Activated CD4-positive, CD25-positive, alpha-beta regulatory T cell treated with anti-CD3 and anti-CD28 coated beads, Interleukin-2, amount 50 U/mL, for 16 hours (primary cell): Measurements from ENCODE around the gene ANO10.
"Not testable (repeated sequence)": the region's sequence is repeated elsewhere in the genome, so short reads cannot be mapped to it uniquely, and the experiment has no call there.

Experiments used
- DNase-seq: peaks from one replicate; pipeline ENCODE4 v3.0.0-alpha.2; 2020; ENCODE audit warnings: low read depth, low spot score

ANO10 gene

DNA sequence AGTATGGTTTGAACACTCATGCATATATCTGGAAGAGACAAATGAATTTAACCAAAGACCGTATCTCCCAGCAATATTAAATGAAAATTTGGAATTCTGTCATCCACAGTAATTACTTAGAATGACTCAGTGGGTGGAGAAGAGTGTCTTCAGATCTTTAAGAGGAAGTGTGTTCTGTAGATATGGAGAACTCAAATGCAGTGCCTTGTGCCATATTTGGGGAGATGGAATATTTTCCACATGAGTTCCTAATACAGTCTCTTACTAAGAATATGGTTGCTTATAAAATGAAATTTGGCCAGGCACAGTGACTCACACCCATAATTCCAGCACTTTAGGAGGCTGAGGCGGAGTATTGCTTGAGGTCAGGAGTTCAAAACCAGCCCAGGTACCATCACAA lies 40.5 kb downstream of the ANO10 start:
- no peak for DNase-seq

DNA sequence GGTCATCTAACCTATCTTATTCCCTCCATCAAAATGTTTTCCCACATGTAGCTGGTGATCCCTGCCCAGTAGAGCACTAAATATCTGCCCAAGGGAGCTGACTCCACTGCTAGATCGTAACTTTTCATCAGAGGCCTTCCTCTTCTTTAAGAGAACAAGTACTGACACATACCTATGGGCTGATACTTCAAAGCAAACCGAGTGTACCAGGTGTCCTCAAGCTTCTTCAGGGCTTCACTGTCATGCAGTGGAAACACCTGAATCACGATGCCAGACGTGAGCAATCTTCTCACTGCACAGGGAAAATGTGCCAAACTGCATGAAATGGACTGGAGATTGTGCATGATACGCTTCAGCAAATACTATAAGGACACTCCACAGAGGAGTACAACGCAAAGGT lies 41.6 kb downstream of the ANO10 start:
- DNase-seq, result no peak

DNA sequence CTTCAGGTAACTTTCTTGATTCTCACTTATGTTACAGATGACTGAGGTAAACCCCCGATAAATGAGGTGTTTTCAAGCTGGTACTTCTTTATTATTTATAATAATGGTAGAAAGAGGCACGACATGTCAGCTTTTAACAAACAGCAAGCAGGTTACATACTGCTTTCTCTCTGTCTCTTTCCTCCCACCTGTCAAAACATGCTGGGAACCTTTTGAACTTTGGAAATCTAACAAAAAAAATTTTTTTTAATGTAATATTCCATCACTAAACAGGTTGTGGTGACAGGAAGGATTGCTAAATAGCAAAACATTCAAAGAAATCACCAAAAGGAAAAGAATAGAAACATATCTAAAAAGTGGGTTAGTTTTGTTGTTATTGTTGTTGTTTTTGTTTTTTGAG lies 48.2 kb downstream of the ANO10 start:
- DNase-seq, result no peak

DNA sequence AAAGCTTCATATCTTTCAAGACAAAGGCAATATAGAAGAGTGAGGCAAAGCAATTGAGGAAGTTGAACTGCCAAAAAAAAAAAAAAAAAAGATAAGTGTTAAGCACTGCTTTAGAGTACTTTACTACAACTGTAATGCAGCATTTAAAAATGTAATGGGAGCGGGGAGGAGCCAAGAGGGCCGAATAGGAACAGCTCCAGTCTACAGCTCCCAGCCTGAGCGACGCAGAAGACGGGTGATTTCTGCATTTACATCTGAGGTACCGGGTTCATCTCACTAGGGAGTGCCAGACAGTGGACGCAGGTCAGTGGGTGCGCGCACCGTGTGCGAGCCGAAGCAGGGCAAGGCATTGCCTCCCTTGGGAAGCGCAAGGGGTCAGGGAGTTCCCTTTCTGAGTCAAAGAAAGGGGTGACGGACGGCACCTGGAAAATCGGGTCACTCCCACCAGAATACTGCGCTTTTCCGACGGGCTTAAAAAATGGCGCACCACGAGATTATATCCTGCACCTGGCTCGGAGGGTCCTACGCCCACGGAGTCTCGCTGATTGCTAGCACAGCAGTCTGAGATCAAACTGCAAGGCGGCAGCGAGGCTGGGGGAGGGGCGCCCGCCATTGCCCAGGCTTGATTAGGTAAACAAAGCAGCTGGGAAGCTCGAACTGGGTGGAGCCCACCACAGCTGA lies 56.0 kb downstream of the ANO10 start:
- not testable (repeated sequence) for DNase-seq

DNA sequence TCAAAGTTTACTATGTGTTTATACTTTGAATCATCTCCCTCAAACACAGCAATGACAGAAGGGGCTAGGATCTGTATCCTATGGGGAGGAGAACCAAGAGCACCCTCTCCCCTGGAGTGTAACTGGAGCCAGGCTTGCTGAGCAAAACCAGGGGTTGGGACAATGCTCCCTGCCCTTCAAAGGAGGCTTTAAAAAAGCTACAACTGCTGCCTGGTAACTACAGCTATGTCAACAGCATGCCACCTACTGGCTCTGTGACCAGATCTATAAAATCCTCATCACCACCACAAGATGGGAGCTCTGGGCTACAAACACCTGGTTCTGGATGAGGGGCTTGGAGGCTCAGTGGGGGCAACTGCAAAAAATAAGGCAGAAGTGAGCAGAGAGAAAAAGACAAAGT lies 61.9 kb downstream of the ANO10 start:
- no peak for DNase-seq

DNA sequence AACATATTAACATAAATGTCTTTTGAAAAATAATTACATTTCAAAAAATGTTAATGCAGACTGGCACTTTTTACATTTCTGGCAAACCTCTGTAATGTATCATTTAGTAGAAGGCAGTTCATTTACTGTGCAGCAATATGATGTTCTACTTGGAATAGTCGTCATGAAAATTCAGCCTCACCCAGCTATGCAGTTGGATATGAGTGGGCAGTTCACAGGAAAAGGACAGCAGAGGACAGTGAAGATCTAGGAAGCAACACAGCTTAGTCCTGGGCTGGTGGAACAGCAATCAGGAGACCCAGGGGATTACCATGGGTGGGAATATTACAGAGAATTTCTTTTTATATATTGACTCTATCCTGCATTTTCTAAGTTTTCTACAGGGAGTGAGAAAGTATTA lies 63.6 kb downstream of the ANO10 start:
- DNase-seq, result no peak

DNA sequence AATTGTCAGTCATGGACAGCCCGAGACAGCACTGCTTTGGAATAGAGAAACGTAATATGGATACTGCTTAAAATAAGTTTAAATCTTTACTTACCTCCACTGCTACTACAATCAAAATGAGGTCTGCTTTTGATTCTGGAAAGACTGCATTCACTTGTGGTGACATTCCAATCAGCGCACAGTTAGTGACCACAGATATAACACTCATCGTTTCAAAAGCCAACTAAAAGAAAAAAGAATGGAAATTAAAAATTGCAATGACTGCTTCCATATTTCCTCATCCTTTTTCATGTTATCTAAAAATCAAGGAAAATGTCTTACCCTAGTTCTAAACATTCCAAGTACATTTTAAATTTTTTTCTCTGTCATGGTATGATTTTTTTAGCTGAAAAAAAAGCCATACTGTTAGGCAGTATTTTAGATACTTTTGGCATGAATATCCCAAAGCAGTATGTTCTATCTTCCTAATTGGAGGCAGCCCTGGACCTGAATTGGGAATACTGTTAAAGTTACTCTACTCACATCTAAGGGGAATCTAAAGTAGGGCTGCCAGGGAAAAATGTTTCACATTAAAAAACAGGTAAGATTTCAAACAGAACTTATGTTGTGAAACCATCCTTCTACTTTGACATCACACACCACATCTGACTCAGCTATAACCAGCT lies 72.1 kb downstream of the ANO10 start:
- DNase-seq, result no peak

DNA sequence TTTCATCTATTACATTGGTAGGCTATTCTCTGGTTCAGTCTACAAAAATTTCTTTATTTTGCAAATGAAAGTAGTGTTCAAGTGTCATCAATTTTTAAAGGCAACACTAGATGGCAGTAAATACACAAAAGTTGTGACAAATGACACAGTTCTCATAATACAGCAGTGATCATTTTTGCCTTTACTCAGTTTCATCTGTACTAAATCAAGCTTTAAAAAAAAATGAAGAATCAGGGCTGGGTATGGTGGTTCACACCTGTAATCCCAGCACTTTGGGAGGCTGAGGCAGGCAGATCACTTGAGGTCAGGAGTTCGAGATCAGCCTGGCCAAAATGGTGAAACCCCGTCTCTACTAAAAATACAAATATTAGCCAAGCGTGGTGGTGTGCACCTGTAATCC lies 77.5 kb downstream of the ANO10 start:
- not testable (repeated sequence) for DNase-seq

DNA sequence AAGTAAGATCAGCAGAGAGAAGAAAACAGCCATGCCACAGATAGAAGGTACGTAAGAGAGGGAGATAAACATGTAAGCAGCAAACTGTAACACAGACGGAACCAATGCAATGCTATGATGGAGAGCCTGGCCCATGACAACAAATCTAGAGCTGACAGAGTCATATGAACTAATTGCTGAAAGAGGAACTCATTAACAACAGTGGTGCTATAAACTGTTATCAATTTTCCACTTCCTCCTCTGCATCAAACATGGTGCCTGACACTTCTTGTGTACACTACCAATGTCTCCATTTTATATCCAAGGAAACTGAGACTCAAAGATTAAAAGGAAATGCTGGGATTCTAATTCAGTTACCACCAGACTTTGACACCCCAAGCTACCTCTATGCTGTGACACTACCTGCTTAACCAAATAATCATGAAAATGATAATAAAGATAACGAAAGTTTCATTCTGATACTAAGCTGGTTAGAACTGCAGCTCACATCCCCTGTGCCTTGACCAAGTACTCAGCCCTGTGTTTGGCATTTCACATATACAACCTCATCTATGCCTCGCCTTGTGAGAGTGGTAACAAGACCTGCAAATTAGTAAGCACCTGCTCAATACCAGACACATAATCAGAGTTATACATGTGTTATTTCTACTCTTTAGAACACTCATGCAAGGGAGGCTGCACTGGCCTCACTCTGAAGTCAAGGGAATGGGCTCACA lies 79.3 kb downstream of the ANO10 start:
- no peak for DNase-seq

DNA sequence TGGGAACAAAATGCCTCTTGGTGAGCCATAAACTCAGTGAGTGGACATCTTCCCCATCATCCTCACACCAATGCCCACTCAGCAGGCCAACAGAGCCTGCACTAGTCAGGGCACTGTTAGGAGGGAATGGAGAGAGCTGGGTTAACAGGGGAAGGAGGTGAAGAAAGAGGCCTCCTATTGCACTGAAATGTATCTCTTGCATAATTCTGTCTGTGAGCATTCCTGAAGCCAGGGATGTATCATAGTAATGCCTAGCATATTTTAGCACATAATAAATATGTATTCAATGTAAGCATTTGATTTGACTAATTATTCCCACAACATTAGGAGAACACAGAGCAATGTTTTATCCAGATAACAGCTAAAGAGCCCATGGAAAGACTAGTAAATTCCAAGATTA lies 81.2 kb downstream of the ANO10 start:
- no peak for DNase-seq

DNA sequence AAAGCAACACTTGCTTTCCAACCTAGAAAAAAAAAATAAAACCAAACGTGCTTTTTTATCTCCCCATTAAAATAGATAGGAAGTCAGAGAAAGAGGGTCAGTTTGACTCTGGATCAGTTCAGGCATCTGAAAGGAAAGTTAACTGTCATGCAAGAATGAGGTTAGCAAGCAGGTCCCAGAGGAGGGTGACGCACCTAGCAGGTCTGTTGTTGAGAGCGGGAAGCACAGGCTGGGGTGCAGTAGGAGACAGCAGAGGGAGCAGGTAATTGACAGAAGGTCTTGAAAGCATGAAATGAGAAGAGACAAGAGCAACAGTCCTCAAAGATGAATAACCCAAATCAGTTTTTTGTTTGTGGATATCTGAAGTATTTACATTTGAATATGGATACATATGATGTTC lies 82.5 kb downstream of the ANO10 start:
- DNase-seq, result no peak

DNA sequence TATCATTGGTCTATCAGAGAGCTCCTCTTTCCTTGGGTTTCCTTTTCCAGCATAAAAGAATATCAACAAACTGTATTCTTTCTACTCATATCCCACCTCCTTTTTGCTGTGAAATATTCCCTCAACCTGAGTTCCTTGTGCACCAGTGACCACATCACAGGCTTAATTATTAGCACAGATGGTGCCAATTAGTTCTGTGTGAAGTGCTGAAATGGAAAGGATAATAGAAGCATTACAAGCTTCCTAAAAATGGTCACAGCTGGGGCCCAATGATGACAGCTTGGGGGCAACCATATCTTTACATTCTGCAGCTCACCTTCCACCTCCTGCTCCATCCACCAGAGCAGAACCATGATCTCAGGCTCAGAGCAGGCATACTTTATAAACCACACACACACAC lies 84.6 kb downstream of the ANO10 start:
- DNase-seq, result no peak

DNA sequence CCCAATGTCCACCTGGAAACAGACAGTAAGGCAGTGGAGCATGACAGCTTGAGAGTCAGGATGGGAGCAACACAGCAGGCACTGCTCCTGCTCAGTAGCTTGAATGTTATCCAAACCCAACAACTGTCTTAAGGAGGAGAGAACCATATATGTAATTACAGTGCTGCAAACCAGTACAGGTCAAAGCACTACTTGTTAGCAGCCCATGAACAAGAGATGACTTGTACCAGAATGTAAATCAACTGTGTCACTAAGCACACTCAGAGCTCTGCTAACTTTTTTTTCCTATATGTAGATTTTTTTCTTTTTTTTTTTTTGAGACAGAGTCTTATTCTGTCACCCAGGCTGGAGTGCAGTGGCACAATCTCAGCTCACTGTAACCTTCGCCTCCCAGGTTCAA lies 87.1 kb downstream of the ANO10 start:
- no peak for DNase-seq

DNA sequence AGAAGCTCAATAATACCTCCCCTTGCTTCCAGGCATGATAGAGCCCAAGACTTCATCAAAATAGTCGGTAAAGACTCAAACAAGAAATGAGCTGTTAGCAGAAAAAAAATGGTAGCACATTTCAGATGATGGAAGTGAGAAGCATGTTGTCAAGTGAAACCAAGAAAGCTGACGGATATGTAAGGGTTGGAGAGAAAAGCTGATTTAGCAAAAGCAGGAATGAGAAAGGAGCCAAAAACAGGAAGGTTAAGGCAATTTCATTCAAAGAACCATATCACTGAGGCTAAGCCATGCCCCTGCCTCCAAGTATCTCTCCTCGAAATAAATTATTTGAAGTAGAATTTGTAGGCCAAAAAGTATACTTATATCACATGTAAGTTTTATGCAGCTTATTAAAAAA lies 88.8 kb downstream of the ANO10 start:
- DNase-seq, result no peak

DNA sequence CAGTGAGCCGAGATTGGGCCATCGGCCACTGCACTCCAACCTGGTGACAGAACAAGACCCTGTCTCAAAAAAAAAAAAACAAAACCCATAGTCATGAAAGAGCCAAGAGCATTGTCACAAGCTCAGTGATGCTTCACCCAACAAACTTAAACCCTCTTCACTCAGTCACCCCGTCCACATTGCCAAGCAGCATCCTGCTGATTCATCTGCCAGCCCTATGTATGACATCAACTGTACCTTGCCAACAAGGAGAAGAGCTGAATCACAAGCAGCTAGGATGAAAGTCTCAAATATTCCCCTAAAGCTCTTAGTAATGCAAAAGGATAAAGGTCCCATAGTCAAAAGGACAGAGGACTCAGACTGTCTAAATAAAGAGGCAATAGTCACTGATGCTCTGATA lies 90.0 kb downstream of the ANO10 start:
- DNase-seq, result no peak

DNA sequence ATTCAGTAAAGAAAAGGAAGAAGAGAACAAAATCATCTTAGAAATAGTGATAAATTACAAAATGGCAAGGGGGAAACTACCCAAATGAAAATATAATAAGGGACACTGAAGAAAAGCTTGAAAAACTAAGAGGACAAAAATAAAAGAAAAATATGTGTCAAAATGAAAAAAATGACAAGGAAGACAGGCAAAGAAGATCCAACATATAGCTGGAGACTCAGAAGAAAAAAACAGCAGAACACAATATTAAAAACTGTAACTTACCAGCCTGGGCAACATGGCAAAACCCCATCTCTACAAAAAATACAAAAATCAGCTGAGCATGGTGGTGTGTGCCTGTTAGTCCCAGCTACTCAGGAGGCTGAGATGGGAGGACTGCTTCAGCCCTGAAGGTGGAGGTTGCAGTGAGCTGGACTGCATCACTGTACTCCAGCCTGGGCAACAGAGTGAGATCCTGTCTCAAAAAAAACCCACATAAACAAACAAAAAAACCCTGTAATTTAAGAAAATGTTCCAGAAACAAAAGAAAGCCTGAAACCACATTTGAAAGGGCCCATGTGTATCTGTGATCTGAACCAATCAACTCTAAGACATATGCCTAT lies 93.2 kb downstream of the ANO10 start:
- DNase-seq, result no peak

DNA sequence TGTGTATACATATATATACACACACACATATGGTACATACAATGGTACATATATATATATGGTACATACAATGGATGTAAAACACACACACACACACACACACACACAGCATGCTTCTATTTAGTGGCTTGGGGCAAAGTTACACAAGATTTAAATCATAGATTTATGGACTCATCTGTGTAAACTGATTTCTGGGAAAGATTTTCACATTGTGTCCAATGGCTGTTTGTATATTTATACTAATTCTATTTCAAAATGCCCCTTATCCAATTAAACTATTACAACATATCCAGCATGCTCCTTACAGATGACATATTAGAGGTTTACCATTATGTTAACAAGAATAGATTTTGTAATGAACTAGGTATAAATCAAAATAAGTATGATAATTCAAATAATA lies 94.9 kb downstream of the ANO10 start:
- DNase-seq, result no peak

DNA sequence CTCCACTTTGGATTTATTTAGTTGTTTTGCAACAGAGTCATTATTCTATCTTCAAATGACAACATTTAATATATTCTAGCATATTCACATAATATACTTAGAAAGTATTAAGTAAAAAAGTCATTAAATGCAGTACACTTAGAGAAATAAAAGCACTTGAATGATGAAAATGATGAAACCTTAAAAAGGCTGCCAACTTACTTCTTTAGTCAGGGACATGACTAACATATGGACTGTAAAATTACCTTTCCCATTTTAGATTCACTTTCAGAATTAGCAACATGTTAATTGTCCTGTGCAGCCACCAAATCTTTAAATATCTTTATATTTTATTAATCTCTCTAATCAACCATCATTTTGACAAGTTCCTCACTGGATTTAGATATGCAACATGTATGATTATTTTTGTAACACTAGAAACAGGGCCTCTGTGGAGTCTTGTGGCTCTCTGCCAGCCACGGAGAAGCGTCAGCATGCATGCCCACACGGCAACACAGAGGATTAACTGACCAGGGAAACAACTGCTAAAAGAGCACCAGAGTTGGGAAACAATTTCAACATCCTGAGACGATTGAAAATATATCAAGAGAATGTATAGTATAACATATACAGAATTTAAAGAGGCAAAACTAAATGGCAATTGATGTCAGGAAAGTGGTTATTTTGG lies 95.7 kb downstream of the ANO10 start:
- no peak for DNase-seq

DNA sequence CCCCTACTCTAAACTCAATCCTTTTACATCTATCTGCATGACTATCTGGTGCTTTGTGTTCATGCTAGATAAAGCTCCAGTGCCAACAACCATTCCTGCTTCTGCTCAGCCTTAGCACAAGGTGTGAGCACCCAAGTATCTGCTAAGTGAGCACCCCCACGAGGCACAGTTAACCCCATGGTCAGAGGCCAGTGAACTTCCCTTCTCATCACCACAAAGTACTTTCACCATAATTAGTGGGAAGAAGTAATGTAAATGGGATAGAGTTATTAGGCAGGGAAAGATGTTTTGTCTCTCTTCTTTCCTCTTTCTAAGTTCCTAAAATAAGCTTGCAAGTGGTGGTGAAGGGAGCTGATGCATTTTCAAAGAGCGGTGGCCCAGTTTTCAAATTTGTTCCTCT lies 96.4 kb downstream of the ANO10 start:
- no peak for DNase-seq

DNA sequence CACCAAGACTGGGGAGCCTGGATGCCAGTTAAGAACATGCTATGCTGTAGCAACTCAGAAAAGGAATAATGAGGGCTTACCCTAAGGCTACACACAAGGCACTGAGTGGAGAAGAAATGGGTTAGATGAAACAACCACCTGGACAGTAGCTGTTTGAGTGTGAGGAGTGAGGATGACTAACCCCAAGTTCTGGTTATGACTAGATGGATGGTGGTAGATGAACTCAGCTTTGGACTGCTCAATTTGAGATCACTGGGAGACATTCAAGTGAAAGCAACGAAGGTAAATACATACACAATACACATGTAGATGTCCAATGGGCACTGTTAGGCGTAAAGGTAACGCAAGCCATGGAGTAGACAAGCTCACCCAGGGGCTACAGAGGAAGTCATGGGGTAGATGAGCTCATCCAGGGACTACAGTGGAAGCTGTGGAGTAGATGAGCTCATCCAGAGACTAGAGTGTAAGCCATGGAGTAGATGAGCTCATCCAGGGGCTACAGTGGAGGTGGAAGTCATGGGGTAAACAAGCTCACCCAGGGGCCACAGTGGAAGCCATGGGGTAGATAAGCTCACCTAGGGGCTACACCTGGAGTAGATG lies 98.3 kb downstream of the ANO10 start:
- DNase-seq, result no peak

DNA sequence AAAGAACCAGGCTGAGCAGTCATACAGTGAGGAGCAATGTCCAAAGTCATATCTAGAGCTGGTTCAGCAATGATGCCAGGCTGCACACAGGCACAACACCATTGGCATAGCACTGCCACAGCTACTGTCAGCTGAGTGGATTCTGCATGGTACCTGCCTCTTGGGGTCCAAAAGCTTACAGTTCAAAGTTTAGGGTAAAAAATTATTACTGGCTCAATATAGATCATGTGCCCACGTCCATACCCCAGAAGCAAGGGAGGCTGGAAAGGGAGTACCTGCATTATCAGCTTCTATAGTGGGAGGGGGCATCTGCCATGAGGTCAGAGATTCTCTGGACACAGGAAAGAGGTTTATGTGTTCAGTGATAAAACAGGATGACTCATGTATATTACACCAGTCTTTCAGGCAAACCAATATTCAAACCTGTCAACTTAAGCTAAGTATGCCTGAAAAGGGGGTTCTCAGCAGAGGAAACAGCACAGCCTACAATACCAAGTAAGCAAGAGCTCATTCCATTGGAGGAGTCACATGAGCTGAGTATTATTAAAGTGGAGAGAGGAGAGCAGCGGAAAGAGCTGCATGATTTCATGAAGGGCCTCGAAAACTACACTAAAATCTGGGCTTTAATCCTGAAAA lies 99.0 kb downstream of the ANO10 start:
- no peak for DNase-seq
